Measurements from ENCODE around the gene E2F6.

E2F6 gene

DNA sequence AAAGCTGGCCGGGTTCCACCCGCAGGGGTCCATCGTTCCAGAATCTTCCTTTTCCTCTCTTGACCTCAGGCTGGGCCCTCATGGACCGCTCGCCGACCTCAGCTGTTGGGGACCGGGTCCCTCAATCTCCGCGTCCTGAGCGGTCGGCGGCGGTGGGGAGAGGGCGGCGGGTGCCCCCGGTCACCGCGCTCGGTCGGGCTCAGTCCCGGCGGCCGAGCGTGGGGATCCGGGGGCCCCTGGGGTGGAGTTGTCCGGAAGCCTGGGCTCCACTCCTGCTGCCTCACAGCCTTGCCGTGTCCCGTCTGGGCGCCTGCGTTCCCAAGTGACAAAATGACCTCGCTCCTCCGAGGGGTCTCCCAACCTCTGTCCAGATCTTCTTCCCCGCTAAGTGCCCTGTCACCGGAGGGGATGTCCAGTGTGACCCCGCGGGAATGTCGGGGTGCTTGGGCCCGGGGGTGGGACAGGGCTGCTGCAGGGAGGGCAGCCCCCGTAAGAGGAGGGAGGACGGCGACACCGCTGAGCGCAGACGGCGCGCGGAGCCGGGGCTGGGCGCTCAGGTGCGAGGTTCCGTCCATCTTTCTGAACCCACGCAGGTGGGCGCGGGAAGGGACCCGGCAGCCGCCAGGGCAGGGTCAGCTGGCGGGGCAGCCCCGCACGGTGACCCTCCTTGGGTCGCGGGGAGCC lies 16.0 kb upstream of the E2F6 start:
- Mint-ChIP-seq H3K9me3 (no peaks in the 10 kb centered on the region), H3K36me3 (no peaks in the 10 kb centered on the region), H3K4me1 (peaks cover 7% of the 10 kb centered on the region), H3K27me3 (peaks cover 18% of the 10 kb centered on the region), H3K4me3 (peak overlapping the region; percentile 47), H3K27ac (no peak overlapping the region)
- DNase-seq (ENCODE audit: low spot score in 2 of 2), result no peak
- ATAC-seq (ENCODE audit: low read depth), result no peak

DNA sequence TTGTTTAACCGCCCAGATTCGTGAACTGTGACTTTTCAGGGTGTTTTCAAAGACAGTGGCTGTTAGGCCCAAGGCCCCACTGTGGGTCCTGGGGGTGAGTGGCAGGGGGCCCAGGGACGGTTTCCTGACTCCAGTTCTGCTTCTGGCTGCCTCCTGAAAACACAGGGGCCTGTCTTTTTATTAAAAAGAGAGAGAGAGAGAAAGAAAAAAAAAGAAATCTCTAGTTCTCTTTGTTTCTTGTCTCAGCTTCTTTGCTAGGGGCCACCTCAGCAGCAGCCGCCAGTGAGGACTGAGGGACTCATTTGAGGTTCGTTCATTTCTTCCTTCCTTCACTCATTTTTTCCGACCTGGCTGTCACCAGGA lies 15.4 kb upstream of the E2F6 start:
- ATAC-seq (ENCODE audit: low read depth), result no peak
- Mint-ChIP-seq H3K4me1 (peaks cover 7% of the 10 kb centered on the region), H3K36me3 (no peaks in the 10 kb centered on the region), H3K27me3 (peaks cover 18% of the 10 kb centered on the region), H3K9me3 (no peaks in the 10 kb centered on the region), H3K4me3 (peak overlapping the region; percentile 14), H3K27ac (no peak overlapping the region)
- DNase-seq (ENCODE audit: low spot score in 2 of 2), result no peak

DNA sequence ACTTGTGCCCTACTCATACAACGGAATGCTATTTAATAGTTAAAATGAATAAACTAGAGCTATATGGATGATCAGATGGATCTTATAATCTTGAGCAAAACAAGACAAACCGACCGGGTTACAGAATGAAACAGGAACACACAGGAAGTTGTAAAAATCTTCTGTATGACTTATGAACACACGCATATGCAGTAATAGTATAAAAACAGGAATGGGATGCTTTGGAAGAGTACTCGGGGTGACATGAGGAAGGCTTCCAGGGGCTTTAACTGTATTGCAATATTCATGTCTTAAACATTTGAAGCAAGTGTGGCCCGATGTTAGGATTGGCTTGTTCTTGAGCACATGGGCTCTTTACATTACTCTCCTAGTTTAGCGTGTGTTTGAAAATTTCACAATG lies 14.9 kb upstream of the E2F6 start:
- H3K4me1 Mint-ChIP-seq, result peaks cover 7% of the 10 kb centered on the region
- DNase-seq (ENCODE audit: low spot score in 2 of 2) (no peak), ATAC-seq (ENCODE audit: low read depth) (no peak)
- no peak overlapping the region for H3K4me3 Mint-ChIP-seq
- no peak overlapping the region for H3K27ac Mint-ChIP-seq
- H3K36me3 Mint-ChIP-seq, result no peaks in the 10 kb centered on the region
- peaks cover 18% of the 10 kb centered on the region for H3K27me3 Mint-ChIP-seq
- no peaks in the 10 kb centered on the region for H3K9me3 Mint-ChIP-seq

DNA sequence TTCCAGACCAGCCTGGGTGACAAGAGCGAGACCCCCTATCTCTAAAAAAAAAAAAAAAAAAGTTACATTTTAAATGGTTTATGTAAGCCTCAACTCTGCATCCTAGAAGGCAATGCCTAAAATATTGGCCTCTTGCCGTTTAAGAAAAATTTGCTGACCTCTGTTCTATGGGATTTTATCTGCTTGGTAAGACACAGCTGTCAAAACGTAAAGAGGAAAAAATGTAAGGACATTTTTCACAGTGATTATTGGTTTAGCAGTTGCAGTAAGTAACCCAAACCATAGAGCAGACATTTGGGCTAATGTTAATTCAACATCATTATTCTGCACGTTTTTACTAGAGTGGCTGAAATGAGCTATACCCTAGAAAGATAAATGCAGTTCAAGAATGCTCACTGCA lies 14.4 kb upstream of the E2F6 start:
- DNase-seq (ENCODE audit: low spot score in 2 of 2), result no peak
- H3K36me3 Mint-ChIP-seq, result no peaks in the 10 kb centered on the region
- H3K4me3 Mint-ChIP-seq, result no peak overlapping the region
- H3K4me1 Mint-ChIP-seq, result peaks cover 7% of the 10 kb centered on the region
- H3K27ac Mint-ChIP-seq, result no peak overlapping the region
- no peak for ATAC-seq (ENCODE audit: low read depth)
- H3K9me3 Mint-ChIP-seq, result no peaks in the 10 kb centered on the region
- H3K27me3 Mint-ChIP-seq, result peaks cover 18% of the 10 kb centered on the region

DNA sequence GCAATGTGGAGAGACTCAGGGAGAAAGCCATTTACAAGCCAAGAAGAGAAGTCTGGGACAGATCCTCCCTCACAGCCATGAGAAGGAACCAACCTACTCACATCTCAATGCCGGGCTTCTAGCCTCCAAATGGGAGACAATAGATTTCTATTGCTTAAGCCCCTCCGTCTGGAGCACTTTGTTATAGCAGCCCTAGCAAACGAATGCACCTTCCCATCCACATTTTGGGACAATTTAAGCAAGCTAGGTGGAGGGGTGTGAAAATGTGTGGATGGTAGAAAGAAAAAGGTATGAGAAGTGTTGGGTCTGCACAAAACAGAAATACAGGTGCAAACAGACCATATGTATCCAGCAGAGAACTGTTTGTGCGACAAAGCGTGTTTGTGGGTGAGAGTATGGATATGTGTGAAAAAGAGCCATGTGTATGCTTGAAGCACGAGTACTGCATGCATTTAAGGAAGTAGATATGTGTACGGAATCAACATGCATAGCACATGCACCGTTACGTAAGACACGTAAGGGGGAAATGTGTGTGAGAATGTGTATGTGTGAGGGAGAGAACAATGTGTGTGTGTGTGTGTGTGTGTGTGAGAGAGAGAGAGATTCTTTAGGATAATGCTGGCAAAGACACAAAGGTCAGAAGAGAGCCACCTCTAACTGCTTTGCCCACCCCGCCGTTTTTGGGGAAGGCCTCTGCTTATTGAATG lies 13.1 kb upstream of the E2F6 start:
- Mint-ChIP-seq H3K27me3 (peaks cover 18% of the 10 kb centered on the region), H3K4me3 (no peak overlapping the region), H3K9me3 (no peaks in the 10 kb centered on the region)

DNA sequence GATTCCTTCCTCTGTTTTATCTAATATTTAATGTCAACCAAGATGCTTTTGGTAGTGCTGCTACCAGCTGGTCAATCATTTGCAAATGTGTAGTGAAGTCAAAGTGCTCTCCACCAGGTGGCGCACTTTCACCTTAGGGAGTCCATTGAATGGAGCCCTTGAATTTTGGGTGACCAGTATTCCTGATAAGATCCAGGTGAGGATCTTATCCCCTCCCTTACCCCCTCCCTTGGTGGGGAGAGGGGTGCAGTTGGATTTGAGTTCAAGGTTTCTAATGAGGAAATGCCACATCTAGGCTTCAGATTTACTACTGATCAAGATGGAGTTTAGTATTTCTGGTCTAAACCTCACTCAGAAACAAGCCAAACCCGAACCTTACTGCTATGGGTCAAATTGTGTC lies 12.0 kb upstream of the E2F6 start:
- Mint-ChIP-seq H3K4me1 (peaks cover 1% of the 10 kb centered on the region), H3K27me3 (peaks cover 11% of the 10 kb centered on the region), H3K27ac (no peak overlapping the region), H3K4me3 (no peak overlapping the region), H3K9me3 (no peaks in the 10 kb centered on the region), H3K36me3 (no peaks in the 10 kb centered on the region)
- peak; percentile 75 to 78 for DNase-seq (ENCODE audit: low spot score in 2 of 2)
- ATAC-seq (ENCODE audit: low read depth), result peak; percentile 70

More for the DNA sequence above, 13.1 kb upstream of the E2F6 start:
- H3K36me3 Mint-ChIP-seq, result no peaks in the 10 kb centered on the region
- ATAC-seq (ENCODE audit: low read depth) (no peak), DNase-seq (ENCODE audit: low spot score in 2 of 2) (no peak)
- peaks cover 7% of the 10 kb centered on the region for H3K4me1 Mint-ChIP-seq
- no peak overlapping the region for H3K27ac Mint-ChIP-seq

DNA sequence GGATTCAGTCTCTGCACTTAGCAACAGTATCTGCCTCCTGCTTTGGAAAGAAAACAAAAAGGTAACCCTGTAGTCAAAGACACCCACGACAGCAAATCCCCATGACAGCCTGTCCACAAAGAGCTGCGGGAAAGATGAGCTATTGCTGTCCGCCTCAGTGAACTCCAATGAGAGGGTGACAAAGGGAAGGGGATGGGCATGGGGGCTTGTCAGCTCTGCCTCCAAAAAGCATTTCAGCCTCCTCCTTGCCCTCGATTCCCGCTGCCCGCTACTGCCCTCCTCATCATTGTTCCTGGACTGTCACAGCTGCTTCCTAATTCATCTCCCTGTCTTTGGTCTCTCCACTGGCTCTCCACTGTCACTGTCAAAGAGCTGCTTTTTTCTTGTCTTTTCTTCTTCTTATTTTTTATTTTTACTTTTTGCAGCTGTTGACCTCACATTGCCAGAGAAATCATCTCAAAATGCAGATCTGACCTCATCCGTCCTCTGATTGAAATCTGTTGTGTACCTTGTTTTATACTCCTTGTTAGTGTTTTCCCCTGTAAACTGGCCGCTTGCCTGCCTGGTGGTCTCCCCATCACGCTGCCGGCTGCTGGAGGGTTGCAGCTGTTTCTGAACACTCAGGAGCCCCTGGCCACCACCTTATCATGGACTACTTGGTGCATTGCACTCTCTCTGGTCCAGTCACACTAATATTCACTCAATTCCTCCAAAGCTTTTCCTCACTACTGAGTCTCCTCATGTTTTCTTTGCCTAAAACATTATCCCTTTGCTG lies 7.9 kb upstream of the E2F6 start:
- ATAC-seq (ENCODE audit: low read depth), result no peak
- no peaks in the 10 kb centered on the region for H3K4me1 Mint-ChIP-seq
- H3K27me3 Mint-ChIP-seq, result no peaks in the 10 kb centered on the region
- DNase-seq (ENCODE audit: low spot score in 2 of 2), result no peak
- no peak overlapping the region for H3K27ac Mint-ChIP-seq
- no peak overlapping the region for H3K4me3 Mint-ChIP-seq
- no peaks in the 10 kb centered on the region for H3K9me3 Mint-ChIP-seq
- peaks cover 2% of the 10 kb centered on the region for H3K36me3 Mint-ChIP-seq

DNA sequence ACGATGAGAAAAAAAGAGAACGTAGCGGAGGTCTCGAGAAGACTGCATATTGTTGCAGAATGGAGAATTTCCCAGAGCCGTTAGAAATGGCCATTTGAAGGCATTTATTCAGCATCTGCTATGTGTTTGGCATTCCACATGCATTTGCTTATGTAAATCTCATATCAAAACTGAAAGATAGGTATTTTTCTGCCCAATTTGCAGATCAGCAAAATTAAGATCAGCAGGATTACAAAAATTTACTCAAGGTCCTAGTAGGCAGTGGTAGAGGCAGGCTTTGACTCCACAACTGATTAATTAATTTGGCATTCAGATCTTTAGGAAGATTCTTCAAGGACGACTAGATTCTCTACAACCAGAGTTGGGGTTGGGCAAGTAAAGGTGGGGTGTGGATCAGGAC lies 1.8 kb upstream of the E2F6 start:
- H3K36me3 Mint-ChIP-seq, result peaks cover 2% of the 10 kb centered on the region
- H3K27ac Mint-ChIP-seq, result peak overlapping the region; percentile 48
- no peak for ATAC-seq (ENCODE audit: low read depth)

DNA sequence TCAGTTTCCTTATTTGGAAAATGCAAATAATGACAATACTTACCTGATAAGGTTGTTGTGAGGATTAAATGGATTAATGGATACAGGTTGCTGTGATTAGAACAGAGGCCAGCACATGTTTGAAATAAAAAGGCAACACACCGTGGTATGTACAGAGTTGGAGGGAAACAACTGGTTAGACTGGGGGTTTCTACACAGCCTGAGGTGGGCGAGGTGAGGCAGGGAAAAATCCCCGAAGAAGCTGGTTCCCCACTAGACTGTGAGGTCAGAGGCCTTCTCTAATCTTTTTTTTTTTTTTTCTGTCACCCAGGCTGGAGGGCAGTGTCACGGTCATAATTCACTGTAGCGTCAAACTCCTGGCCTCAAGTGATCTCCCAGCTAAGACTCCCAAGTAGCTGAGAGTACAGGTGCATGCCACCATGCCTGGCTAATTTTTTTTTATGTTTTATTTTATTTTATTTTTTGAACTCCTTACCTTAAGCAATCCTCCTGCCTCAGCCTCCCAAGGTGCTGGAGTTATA lies 1.2 kb upstream of the E2F6 start:
- H3K27me3 Mint-ChIP-seq, result no peaks in the 10 kb centered on the region
- H3K27ac Mint-ChIP-seq, result peak overlapping the region; percentile 91
- DNase-seq (ENCODE audit: low spot score in 2 of 2), result no peak
- ATAC-seq (ENCODE audit: low read depth), result peak; percentile 21
- H3K9me3 Mint-ChIP-seq, result no peaks in the 10 kb centered on the region
- peak overlapping the region; percentile 98 for H3K4me3 Mint-ChIP-seq
- H3K4me1 Mint-ChIP-seq, result peaks cover 14% of the 10 kb centered on the region
- H3K36me3 Mint-ChIP-seq, result peaks cover 2% of the 10 kb centered on the region

More for the DNA sequence above, 1.8 kb upstream of the E2F6 start:
- no peaks in the 10 kb centered on the region for H3K27me3 Mint-ChIP-seq
- no peak for DNase-seq (ENCODE audit: low spot score in 2 of 2)
- no peak overlapping the region for H3K4me3 Mint-ChIP-seq
- no peaks in the 10 kb centered on the region for H3K9me3 Mint-ChIP-seq
- H3K4me1 Mint-ChIP-seq, result peaks cover 11% of the 10 kb centered on the region

DNA sequence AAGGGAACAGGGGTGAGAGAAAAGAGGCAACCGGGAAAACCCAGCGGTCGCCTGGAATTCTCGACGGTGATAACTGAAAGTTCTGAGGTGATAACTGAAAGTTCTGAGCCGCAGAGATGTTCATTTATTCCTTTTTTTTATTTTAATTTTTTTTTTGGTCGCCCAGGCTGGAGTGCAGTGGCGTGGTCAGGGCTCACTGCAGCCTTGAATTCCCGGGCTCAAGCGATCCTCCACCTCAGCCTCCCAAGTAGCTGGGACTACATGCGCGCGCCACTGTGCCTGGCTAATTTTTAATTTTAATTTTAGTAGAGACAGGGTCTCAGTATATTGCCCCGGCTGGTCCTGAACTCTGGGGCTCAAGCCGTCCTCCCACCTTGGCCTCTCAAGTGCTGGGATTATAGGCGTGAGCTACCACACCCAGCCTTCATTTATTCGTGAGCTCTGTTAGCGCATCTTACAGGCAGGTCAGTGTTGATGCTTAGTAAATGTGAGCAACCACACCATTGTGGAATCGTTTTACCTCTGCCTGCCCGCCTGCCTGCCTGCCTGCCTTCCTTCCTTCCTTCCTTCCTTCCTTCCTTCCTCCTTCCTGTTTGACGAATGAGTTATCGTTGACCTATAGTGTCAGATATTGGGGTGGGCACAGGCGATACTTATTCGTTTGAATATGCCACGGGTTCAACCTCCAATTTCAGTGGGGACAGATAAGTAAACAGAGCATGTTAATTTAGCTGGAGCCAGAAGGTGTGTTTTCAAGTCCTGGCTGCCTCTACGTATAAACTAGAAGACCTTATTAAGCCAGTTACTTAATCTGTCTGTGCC lies 557 bp upstream of the E2F6 start:
- H3K27ac Mint-ChIP-seq, result peak overlapping the region; percentile 91
- peak; percentile 31 for ATAC-seq (ENCODE audit: low read depth)
- H3K9me3 Mint-ChIP-seq, result no peaks in the 10 kb centered on the region
- DNase-seq (ENCODE audit: low spot score in 2 of 2), result no peak
- H3K27me3 Mint-ChIP-seq, result no peaks in the 10 kb centered on the region
- peaks cover 14% of the 10 kb centered on the region for H3K4me1 Mint-ChIP-seq
- H3K36me3 Mint-ChIP-seq, result peaks cover 2% of the 10 kb centered on the region
- H3K4me3 Mint-ChIP-seq, result peak overlapping the region; percentile 98

DNA sequence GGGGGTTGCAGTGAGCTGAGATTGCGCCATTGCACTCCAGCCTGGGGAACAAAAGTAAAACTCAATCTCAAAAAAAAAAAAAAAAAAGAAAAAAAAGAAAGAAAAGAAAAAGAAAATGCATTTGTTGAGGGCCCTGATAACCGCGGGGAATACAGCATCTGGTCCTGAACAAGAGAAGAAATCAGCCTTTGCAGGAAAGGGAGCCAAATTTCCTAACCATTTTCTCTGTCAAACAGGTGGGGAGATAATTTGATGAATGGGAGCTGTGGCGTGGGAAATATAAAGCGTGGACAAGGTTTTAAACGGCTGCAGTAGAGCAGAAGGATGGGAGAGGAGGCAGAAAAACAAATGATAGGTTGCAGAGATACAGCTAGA lies 864 bp downstream of the E2F6 start:
- Mint-ChIP-seq H3K27ac (peak overlapping the region; percentile 91), H3K4me1 (peaks cover 19% of the 10 kb centered on the region), H3K27me3 (no peaks in the 10 kb centered on the region), H3K36me3 (no peaks in the 10 kb centered on the region), H3K9me3 (no peaks in the 10 kb centered on the region), H3K4me3 (peak overlapping the region; percentile 98)
- ATAC-seq (ENCODE audit: low read depth), result no peak
- no peak for DNase-seq (ENCODE audit: low spot score in 2 of 2)

DNA sequence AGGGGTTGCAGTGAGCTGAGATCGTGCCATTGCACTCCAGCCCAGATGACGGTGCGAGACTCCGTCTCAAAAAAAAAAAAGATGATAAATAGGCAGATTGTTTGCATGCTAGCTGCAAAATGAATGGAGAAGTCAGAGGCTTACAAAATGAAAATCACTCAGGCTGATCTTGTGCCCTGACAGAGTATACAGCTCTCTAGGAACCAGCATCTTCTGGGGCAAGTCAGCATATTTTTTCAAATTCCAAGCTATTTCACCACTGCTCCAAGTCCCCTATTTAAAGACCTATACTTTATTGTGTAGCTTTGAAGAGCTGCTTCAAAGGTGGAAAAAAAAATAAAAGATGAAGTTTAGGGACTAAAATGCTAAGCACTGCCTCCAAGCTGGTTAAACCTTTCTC lies 6.1 kb downstream of the E2F6 start:
- Mint-ChIP-seq H3K4me1 (peaks cover 25% of the 10 kb centered on the region), H3K4me3 (no peak overlapping the region), H3K27ac (no peak overlapping the region)

DNA sequence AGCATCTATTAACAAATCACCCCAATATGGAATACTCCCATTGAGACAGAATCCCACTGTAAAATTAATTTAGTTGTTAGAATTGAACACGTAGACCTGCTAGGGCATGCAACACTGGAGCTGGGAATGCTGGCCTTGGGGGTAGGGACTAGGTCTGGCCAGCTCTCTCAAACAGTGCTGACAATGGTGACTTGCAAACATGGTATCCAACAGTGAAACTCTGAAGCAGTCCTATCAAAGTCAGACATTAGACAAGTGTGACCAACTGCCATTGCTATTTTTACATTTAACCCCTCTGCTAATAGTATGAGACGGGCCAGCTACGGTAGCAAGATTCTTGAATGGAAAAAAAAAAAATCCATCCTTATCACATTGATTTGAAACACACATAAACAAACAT lies 7.2 kb downstream of the E2F6 start:
- H3K9me3 Mint-ChIP-seq, result no peaks in the 10 kb centered on the region
- H3K27me3 Mint-ChIP-seq, result no peaks in the 10 kb centered on the region
- peaks cover 8% of the 10 kb centered on the region for H3K36me3 Mint-ChIP-seq
- no peak overlapping the region for H3K27ac Mint-ChIP-seq
- ATAC-seq (ENCODE audit: low read depth) (no peak), DNase-seq (ENCODE audit: low spot score in 2 of 2) (no peak)
- no peak overlapping the region for H3K4me3 Mint-ChIP-seq
- H3K4me1 Mint-ChIP-seq, result peaks cover 23% of the 10 kb centered on the region

More for the DNA sequence above, 6.1 kb downstream of the E2F6 start:
- DNase-seq (ENCODE audit: low spot score in 2 of 2) (no peak), ATAC-seq (ENCODE audit: low read depth) (no peak)
- Mint-ChIP-seq H3K27me3 (no peaks in the 10 kb centered on the region), H3K36me3 (peaks cover 7% of the 10 kb centered on the region), H3K9me3 (no peaks in the 10 kb centered on the region)
